ENCODE results near the gene RAB20.

- TF ChIP-seq, protein P1, sequence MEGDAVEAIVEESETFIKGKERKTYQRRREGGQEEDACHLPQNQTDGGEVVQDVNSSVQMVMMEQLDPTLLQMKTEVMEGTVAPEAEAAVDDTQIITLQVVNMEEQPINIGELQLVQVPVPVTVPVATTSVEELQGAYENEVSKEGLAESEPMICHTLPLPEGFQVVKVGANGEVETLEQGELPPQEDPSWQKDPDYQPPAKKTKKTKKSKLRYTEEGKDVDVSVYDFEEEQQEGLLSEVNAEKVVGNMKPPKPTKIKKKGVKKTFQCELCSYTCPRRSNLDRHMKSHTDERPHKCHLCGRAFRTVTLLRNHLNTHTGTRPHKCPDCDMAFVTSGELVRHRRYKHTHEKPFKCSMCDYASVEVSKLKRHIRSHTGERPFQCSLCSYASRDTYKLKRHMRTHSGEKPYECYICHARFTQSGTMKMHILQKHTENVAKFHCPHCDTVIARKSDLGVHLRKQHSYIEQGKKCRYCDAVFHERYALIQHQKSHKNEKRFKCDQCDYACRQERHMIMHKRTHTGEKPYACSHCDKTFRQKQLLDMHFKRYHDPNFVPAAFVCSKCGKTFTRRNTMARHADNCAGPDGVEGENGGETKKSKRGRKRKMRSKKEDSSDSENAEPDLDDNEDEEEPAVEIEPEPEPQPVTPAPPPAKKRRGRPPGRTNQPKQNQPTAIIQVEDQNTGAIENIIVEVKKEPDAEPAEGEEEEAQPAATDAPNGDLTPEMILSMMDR (IDR thresholded peaks at IDR 0.05) = no peak
- TF ChIP-seq POLR2A (IDR thresholded peaks at IDR 0.05) (no peak), POLR2AphosphoS5 (IDR thresholded peaks at IDR 0.05) (no peak)
These were observed 71.3 kb downstream of the RAB20 start for GRCh38 chr13:110490009-110490770.
